ENCODE measurements around the gene KCNMB4.

GRCh38 chr12:70408004-70408790 is 42.1 kb downstream of the KCNMB4 start:
- TF ChIP-seq, protein P1, sequence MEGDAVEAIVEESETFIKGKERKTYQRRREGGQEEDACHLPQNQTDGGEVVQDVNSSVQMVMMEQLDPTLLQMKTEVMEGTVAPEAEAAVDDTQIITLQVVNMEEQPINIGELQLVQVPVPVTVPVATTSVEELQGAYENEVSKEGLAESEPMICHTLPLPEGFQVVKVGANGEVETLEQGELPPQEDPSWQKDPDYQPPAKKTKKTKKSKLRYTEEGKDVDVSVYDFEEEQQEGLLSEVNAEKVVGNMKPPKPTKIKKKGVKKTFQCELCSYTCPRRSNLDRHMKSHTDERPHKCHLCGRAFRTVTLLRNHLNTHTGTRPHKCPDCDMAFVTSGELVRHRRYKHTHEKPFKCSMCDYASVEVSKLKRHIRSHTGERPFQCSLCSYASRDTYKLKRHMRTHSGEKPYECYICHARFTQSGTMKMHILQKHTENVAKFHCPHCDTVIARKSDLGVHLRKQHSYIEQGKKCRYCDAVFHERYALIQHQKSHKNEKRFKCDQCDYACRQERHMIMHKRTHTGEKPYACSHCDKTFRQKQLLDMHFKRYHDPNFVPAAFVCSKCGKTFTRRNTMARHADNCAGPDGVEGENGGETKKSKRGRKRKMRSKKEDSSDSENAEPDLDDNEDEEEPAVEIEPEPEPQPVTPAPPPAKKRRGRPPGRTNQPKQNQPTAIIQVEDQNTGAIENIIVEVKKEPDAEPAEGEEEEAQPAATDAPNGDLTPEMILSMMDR (IDR thresholded peaks at IDR 0.05) = no peak
- TF ChIP-seq POLR2A (IDR thresholded peaks at IDR 0.05; ENCODE audit: low read depth) (no peak), EP300 (IDR thresholded peaks at IDR 0.05) (no peak), POLR2AphosphoS5 (IDR thresholded peaks at IDR 0.05) (no peak)

All from esophagus muscularis mucosa (tissue), 4 donors.